Middle frontal gyrus (tissue), 1 donor: ENCODE measurements around the gene PHLDA2.
A peak's percentile ranks its signal among the peaks of the same experiment; 100 is the strongest.
"Not testable (repeated sequence)": the region's sequence is repeated elsewhere in the genome, so short reads cannot be mapped to it uniquely, and the experiment has no call there.

Experiments used
- DNase-seq: peaks from one replicate; pipeline ENCODE4 v3.0.0-alpha.2; 2015; ENCODE audit warnings: low spot score; ENCODE audit errors: extremely low spot score

Gene PHLDA2

DNA sequence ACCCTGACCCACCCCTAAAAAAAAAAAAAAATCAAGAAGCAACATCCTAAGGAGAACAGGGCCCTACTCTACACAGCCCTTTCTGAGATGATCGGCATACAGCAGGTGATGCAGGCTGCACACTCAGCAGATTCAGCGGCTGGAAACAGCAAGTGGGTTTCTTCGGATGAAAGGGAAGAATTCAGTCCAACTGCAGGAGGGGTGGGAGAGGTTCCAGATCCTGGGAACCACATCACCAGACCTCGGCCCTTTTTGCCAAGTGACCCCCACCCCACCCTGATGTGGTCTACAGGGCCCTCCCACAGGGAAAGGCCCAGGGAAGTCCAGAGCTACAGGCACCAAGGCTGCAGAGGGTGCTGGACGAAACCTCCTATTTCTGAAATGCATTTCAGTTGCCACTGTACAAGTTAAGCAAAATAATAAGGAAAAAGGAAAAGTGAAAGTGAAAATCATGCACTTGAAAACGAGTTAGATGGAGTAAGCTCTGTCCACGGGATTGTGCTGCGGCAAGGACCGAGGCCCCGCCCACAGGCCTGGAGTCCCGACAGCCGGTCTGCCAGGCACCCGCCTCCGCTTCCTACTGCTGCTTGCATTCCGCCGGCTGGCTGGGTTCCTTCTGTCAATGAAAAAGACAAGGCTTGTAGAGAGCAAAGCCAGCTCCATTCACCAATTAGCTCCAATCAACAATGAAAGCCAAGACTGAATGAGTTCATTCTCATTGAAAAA lies 16.0 kb upstream of the PHLDA2 start:
- peak; percentile 88 for DNase-seq

GRCh38 chr11:2944530-2944929 lies 15.3 kb upstream of the PHLDA2 start:
- no peak for DNase-seq

- DNase-seq, result no peak
Observed at GRCh38 chr11:2943711-2944118, 14.5 kb upstream of the PHLDA2 start.

- no peak for DNase-seq
Observed at GRCh38 chr11:2942872-2943710, 13.9 kb upstream of the PHLDA2 start.

DNA sequence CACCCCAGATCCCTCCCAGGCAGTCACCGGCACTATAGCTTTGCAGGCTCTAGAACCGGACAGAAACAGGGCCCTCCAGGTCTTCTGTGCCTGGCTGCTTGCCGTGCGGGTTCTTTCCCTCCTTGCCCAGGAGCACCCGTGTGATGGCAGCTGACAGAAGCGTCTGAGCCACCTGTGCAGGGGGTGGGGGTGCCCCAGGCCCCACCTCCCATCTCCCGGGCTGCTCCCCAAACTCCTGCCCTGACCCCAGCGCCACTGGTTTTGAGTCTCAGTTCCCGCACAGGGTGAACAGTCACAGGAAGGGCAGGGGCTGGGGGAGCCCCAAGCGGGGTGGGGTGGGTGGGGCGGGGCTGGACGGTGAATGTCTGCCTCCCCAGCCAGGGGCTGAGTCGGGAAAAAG lies 13.2 kb upstream of the PHLDA2 start:
- no peak for DNase-seq

GRCh38 chr11:2940921-2941821 lies 12.0 kb upstream of the PHLDA2 start:
- DNase-seq, result no peak

GRCh38 chr11:2940147-2940920 lies 11.1 kb upstream of the PHLDA2 start:
- DNase-seq, result no peak

DNA sequence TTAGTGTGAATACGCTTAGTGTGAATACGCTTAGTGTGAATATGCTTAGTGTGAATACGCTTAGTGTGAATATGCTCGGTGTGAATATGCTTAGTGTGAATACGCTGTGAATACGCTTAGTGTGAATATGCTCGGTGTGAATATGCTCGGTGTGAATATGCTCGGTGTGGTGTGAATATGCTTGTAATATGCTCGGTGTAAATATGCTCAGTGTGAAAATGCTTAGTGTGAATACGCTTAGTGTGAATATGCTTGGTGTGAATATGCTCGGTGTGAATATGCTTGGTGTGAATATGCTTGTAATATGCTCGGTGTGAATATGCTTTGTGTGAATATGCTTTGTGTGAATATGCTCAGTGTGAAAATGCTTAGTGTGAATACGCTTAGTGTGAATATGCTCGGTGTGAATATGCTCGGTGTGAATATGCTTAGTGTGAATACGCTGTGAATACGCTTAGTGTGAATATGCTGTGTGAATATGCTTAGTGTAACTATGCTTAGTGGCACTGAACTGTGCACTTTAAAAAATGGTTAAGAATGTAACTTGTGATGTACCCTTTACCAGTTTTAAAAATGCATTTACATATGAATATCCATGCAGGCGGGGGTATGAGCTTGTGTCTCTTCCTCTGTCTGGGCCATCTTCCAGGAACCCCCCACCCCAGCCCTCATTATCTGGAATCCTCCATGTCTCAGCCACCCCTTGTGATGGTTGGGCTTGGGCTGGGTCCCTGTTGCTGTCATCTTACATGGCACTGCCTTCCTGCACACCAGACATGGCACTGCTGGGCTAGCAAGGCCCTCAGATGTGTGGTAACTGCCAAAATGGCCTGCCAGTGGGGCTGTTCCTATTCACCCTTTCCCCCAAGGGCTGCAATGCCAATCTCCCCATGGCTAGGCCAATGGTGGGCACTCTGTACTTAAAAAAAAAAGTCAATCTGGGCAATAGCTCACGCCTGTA lies 9.5 kb upstream of the PHLDA2 start:
- DNase-seq, result not testable (repeated sequence)

DNA sequence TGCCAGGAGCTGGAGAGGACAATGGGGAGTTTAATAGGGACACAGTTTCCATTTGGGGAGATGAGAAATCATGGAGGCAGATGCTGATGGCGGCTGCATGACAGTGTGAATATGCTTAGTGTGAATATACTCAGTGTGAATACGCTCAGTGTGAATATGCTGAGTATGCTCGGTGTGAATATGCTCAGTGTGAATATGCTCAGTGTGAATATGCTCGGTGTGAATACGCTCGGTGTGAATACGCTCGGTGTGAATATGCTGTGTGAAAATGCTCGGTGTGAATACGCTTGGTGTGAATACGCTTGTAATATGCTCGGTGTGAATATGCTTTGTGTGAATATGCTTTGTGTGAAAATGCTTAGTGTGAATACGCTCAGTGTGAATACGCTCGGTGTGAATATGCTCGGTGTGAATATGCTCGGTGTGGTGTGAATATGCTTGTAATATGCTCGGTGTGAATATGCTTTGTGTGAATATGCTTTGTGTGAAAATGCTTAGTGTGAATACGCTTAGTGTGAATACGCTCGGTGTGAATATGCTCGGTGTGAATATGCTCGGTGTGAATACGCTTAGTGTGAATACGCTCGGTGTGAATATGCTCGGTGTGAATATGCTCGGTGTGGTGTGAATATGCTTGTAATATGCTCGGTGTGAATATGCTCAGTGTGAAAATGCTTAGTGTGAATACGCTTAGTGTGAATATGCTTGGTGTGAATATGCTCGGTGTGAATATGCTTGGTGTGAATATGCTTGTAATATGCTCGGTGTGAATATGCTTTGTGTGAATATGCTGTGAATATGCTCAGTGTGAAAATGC lies 8.6 kb upstream of the PHLDA2 start:
- DNase-seq, result not testable (repeated sequence)

DNA sequence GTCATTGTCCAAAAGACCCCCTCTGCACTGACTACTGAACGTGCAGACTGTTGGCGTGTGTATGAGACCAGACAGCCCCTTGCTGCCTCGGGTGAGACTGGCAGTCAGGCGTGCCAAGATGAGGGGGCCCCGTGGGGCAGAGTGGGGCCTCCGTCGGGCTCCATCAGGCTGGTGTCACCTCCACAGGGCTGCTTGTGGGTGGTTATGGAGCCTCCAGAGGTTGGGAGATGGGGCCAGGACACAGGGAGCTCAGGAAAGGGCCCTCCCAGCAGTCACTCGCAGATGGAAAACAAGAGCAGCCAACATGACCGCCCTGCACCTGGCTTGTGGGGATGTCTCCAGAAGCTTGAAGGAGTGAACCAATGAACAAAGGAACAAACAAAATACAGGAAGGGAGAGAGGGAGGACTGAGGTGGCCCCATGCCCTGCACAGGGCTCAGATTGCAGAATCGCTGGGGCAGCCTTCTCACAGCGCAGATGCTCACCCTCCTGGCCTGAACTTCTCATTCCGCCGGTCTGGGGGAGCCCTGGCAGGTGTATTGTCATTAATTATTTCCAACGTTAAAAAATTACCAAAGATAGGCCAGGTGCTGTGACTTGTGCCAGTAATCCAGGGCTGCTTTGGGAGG lies 5.5 kb upstream of the PHLDA2 start:
- DNase-seq, result no peak

DNA sequence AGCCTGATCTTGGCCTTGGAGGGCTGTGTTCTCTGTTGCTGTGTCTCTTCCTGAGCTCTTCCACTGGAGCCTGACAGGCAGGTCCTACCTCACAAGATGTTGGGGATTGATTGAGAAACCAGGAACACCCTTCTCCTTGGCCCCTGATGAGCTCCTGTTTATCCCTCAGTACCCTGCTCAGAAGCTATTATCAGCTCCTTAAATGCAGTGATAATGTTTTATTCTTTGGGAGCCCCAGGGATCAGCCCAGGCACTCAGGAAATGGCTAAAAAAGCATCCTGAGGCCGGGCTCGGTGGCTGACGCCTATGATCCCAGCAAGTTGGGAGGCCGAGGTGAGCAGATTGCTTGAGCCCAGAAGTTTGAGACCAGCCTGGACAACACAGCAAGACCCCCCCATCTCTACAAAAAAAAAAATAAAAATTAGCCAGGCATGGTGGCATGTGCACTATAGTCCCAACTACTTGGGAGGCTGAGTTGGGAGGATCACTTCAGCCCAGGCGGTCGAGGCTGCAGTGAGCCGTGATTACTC lies 4.9 kb upstream of the PHLDA2 start:
- DNase-seq, result no peak

DNA sequence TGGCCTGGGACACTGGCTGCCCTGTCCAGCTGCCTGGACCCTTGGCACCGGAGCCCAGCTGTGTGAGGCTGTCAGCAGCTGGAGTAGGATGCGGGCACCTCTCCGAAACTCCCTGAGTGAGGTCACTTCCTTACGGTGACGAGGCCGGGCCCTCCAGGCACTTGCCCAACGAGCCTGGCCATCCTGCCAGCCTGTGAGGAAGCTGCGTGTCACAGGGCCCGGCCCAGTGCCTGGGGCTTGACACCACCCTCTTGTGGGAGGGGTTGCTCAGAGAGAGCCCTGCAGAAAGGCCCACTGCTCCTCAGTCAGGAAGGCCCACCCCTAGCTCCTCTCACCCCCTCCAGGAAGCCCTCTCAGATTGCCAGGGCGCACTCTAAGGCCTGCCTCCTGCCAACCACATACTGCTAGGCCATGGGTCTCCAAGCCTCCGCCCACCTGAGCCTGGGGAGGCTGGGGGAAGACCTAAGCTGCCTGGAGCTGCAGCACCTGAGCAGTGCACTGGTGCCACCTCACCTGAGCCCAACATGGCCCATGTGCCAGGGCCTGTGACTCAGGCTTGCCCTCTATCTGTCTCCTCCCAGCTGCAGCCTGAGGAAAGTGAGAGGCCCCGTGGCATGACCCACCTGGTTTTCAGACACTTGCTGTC lies 4.3 kb upstream of the PHLDA2 start:
- no peak for DNase-seq

- DNase-seq, result no peak
Observed at GRCh38 chr11:2932850-2933251, 3.6 kb upstream of the PHLDA2 start.

GRCh38 chr11:2931771-2932738 lies 2.8 kb upstream of the PHLDA2 start:
- no peak for DNase-seq

GRCh38 chr11:2931420-2931746 lies 2.2 kb upstream of the PHLDA2 start:
- DNase-seq, result no peak

DNA sequence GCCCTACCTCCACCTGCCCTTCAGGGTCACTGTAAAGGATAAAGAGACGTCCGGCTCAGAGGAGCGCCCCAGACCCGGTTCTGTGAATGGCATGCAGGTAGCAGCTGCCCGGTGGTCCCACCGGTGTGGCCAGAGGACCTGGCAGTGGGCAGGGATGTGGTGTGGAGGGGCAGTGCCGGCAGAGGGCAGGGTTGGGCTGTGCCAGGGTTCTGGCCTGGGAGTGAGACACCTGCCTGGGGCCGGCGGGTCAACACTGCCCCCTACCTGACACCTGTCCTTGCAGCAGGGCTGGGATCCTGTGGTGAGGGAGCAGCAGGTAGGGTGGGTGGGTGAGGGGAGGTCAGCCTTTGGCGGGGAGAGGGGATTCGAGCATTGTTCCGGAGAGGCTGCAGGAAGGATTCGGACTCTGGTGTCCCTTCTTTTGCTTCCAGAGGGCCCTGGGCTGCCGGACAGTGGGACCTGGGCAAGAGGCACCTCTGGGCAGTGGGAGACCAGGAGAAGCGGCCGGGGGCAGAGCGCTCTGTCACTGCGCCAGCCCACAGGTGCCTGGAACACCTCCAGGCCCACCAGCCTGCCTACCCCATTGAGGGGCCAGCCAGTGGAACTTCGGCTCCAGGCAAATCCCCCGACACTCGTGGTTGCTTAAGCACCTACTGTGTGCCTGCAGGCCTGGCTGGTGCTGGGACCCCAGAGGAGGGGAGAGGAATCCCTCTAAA lies 1.6 kb upstream of the PHLDA2 start:
- DNase-seq, result no peak
